ENCODE results near the gene MAST2. TPM values are rescaled to one million over a fixed set of nuclear protein-coding genes. Genes with fewer than 3 reads are reported as not detected.

Gene MAST2
- total and polyA plus RNA-seq, 2 donors (not counting 3 experiments of a cell fraction or from before 2014, with no cell fraction given), result 25.0 to 41.2 TPM

DNA sequence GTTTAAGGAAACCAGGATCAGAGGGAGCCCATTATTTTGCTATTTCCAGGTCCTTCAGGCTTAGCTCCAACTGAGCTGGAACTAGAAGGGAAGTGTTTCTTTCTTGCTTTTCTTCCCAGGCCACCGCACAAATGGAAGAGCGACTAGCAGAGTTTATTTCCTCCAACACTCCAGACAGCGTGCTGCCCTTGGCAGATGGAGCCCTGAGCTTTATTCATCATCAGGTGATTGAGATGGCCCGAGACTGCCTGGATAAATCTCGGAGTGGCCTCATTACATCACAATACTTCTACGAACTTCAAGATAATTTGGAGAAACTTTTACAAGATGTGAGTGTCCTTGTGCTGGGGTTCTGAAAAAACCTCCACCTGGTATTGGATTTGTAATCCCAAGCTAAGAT lies 207.2 kb downstream of the MAST2 start:
- dilution Hi-C loops (cut with MboI; ENCODE audit: extremely low pct_ligation_motif_present, low sequenced_read_pairs), result no loop called here
- Histone ChIP-seq H4K20me1 (replicated peaks; ENCODE audit: control insufficient read depth, extremely low read depth, insufficient read depth, low read length) (no peaks in the 10 kb centered on the region), H2AFZ (ENCODE audit: low read depth, low read length) (no peak overlapping the region), H3K27me3 (ENCODE audit: control insufficient read depth in 2 of 2, insufficient read depth in 2 of 2, low read length in 2 of 2) (no peaks in the 10 kb centered on the region), H3K79me2 (ENCODE audit: control insufficient read depth, insufficient read depth, low read length) (no peaks in the 10 kb centered on the region), H3K9me1 (replicated peaks; ENCODE audit: control insufficient read depth, extremely low read depth, insufficient read depth, low read length) (no peaks in the 10 kb centered on the region), H3K36me3 (ENCODE audit: control insufficient read depth in 2 of 2, extremely low read depth in 1 of 2, insufficient read depth in 2 of 2, low read length in 2 of 2) (peaks cover 2 to 12% of the 10 kb centered on the region in 2 experiments), H3K4me2 (ENCODE audit: insufficient read depth, low read length) (no peak overlapping the region), H3K9ac (replicated peaks; ENCODE audit: extremely low read depth, insufficient read depth, low read length) (no peak overlapping the region), H3K4me1 (ENCODE audit: control insufficient read depth, extremely low read depth, insufficient read depth, low read length) (no peaks in the 10 kb centered on the region), H3K27ac (ENCODE audit: insufficient read depth, low read depth, low read length) (no peak overlapping the region), H3K4me3 (replicated peaks in 1 of 3; ENCODE audit: insufficient read depth in 1 of 3, low read depth in 1 of 3, low read length in 3 of 3) (no peak overlapping the region), H3K9me3 (replicated peaks; ENCODE audit: control insufficient read depth, insufficient read depth, low read length) (no peaks in the 10 kb centered on the region)
- ChIA-PET CTCF (no interaction called here), POLR2A (no interaction called here)
- DNase-seq (ENCODE audit: low read depth, low spot score), result no peak
- intact Hi-C loops (cut with micrococcal nuclease), result no loop called here
- FAIRE-seq, result no peak
- TF ChIP-seq GATA2 (IDR thresholded peaks at IDR 0.05; ENCODE audit: insufficient read depth, insufficient read length, low read depth, low read length), result no peak
- TF ChIP-seq MYC (IDR thresholded peaks at IDR 0.05; ENCODE audit: low read depth, low read length), result no peak
- TF ChIP-seq POLR2A (IDR thresholded peaks at IDR 0.05; ENCODE audit: low read depth, low read length), result no peak
- TF ChIP-seq, protein P1, sequence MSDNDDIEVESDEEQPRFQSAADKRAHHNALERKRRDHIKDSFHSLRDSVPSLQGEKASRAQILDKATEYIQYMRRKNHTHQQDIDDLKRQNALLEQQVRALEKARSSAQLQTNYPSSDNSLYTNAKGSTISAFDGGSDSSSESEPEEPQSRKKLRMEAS (IDR thresholded peaks at IDR 0.05; ENCODE audit: insufficient read depth, insufficient read length), result no peak
- no peak for TF ChIP-seq JUN (IDR thresholded peaks at IDR 0.05; ENCODE audit: borderline replicate concordance, insufficient read depth, insufficient read length, low read depth)
- TF ChIP-seq, protein P2, sequence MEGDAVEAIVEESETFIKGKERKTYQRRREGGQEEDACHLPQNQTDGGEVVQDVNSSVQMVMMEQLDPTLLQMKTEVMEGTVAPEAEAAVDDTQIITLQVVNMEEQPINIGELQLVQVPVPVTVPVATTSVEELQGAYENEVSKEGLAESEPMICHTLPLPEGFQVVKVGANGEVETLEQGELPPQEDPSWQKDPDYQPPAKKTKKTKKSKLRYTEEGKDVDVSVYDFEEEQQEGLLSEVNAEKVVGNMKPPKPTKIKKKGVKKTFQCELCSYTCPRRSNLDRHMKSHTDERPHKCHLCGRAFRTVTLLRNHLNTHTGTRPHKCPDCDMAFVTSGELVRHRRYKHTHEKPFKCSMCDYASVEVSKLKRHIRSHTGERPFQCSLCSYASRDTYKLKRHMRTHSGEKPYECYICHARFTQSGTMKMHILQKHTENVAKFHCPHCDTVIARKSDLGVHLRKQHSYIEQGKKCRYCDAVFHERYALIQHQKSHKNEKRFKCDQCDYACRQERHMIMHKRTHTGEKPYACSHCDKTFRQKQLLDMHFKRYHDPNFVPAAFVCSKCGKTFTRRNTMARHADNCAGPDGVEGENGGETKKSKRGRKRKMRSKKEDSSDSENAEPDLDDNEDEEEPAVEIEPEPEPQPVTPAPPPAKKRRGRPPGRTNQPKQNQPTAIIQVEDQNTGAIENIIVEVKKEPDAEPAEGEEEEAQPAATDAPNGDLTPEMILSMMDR (IDR thresholded peaks at IDR 0.05; ENCODE audit: extremely low read depth in 1 of 2, insufficient read depth in 1 of 2, low read depth in 1 of 2, low read length in 2 of 2), result no peak
- no peak for TF ChIP-seq EZH2 (IDR thresholded peaks at IDR 0.05; ENCODE audit: borderline replicate concordance, low read depth, low read length, severe bottlenecking)
- no TSS peak for BruUV-seq (replicated peaks)

All from endothelial cell of umbilical vein (primary cell).